HCT116 (cell line): ENCODE measurements around the gene AARS2. TPM values are rescaled to one million over a fixed set of nuclear protein-coding genes. Genes with fewer than 3 reads are reported as not detected.

Experiments used
- ATAC-seq: fragments of 200-7000 bp; cut with Tn5 transposase; 2 replicates; pipeline ENCODE4 v1.9.1; 2020; ENCODE audit warnings: mild to moderate bottlenecking, moderate library complexity
- BruUV-seq: library from RNA; stranded (reverse); fragments of 400-500 nt; replicated peaks from 2 replicates; lab custom pipeline; 2021; lab: Mats Ljungman, UMichigan
- CTCF ChIA-PET: fragments of 300-600 bp; sonication (Branson Sonifier 250); formaldehyde crosslinking; loops from one replicate; lab custom pipeline; 2021; ENCODE audit warnings: antibody characterized with exemption; lab: Charles Lee
- POLR2A ChIA-PET: fragments of 300-600, 350-600 bp; sonication (Branson Sonifier 250); formaldehyde crosslinking; loops from one replicate; lab custom pipeline; 2021; ENCODE audit warnings: antibody characterized with exemption; lab: Charles Lee
- RAD21 ChIA-PET, 2 experiments: fragments of 300-600 bp; sonication (Branson Sonifier 250); formaldehyde crosslinking; loops; one replicate each; lab custom pipeline; 2023; ENCODE audit warnings: low total read pairs in 2 of 2; ENCODE audit not compliant: uncharacterized antibody in 2 of 2, unreplicated experiment in 2 of 2, low non-redundant PET in 1 of 2; lab: Charles Lee
- DNase-seq: peaks from one replicate; pipeline ENCODE4 v3.0.0-alpha.2; 2010; ENCODE audit warnings: low read depth, low spot score
- H2AFZ ChIP-seq: fragments of 200-600 bp; shearing (Covaris generic), sonication (generic); 2 replicates; pipeline ENCODE4 v1.6.1; 2017; ENCODE audit warnings: low read depth, mixed run types, mixed read lengths, antibody characterized with exemption, low read length; ENCODE audit not compliant: poor library complexity, severe bottlenecking
- H3K27ac ChIP-seq: 2 replicates; pipeline ENCODE4 v1.5.1; 2012; ENCODE audit warnings: low read depth, low read length
- H3K27me3 ChIP-seq: fragments of 200-600 bp; sonication (generic); 2 replicates; pipeline ENCODE4 v1.6.1; 2016; ENCODE audit warnings: mixed run types, low read length, mixed read lengths; ENCODE audit not compliant: insufficient read depth
- H3K36me3 ChIP-seq, 2 experiments: fragments of 200-500 bp in 1 of 2; fragments of 200-600 bp in 1 of 2; sonication (Bioruptor generic) in 1 of 2; sonication (generic) in 1 of 2; 2 replicates each; pipeline versions ENCODE4 v1.5.1 to v1.6.1; 2014 to 2016; ENCODE audit warnings: low read length in 2 of 2, inconsistent platforms in 1 of 2, mixed read lengths in 1 of 2, mixed run types in 1 of 2; ENCODE audit not compliant: insufficient read depth in 2 of 2, control insufficient read depth in 1 of 2
- H3K4me1 ChIP-seq, 2 experiments: fragments of 200-600 bp in 1 of 2; sonication (generic) in 1 of 2; 2 replicates each; pipeline versions ENCODE4 v1.5.1 to v1.6.1; 2012 to 2017; ENCODE audit warnings: low read length in 2 of 2, inconsistent platforms in 1 of 2, mild to moderate bottlenecking in 1 of 2, mixed read lengths in 1 of 2, mixed run types in 1 of 2, moderate library complexity in 1 of 2; ENCODE audit not compliant: insufficient read depth in 2 of 2, control insufficient read depth in 1 of 2
- H3K4me2 ChIP-seq: fragments of 200-600 bp; sonication (generic); 2 replicates; pipeline ENCODE4 v1.6.1; 2017; ENCODE audit warnings: mixed run types, low read length, mixed read lengths
- H3K4me3 ChIP-seq, 2 experiments: fragments of 200-600 bp in 1 of 2; sonication (generic) in 1 of 2; replicated peaks in 1 of 2; 2 replicates each; pipeline ENCODE4 v1.5.1; 2011 to 2016; ENCODE audit warnings: low read length in 2 of 2, control low read depth in 1 of 2, low read depth in 1 of 2, mild to moderate bottlenecking in 1 of 2, mixed read lengths in 1 of 2, mixed run types in 1 of 2
- H3K79me2 ChIP-seq: fragments of 200-600 bp; sonication (generic); 2 replicates; pipeline ENCODE4 v1.6.1; 2017; ENCODE audit warnings: mild to moderate bottlenecking, mixed run types, low read length, moderate library complexity, mixed read lengths; ENCODE audit not compliant: insufficient read depth
- H3K9ac ChIP-seq: fragments of 200-600 bp; sonication (generic); 2 replicates; pipeline ENCODE4 v1.6.1; 2016; ENCODE audit warnings: low read length, mixed read lengths
- H3K9me2 ChIP-seq: fragments of 200-600 bp; sonication (generic), shearing (Covaris generic); 2 replicates; pipeline ENCODE4 v1.6.1; 2017; ENCODE audit warnings: mixed run types, mild to moderate bottlenecking, moderate library complexity; ENCODE audit not compliant: insufficient read depth
- H3K9me3 ChIP-seq, 2 experiments: fragments of 200-500 bp in 1 of 2; fragments of 200-600 bp in 1 of 2; sonication (Bioruptor generic) in 1 of 2; sonication (generic) in 1 of 2; 2 replicates each; pipeline ENCODE4 v1.6.1; 2014 to 2017; ENCODE audit warnings: low read length in 2 of 2, mixed read lengths in 2 of 2, inconsistent platforms in 1 of 2, low read depth in 1 of 2, mild to moderate bottlenecking in 1 of 2, mixed run types in 1 of 2, moderate library complexity in 1 of 2; ENCODE audit not compliant: control insufficient read depth in 1 of 2, insufficient read depth in 1 of 2
- H4K20me1 ChIP-seq: fragments of 200-600 bp; sonication (generic), shearing (Covaris generic); 2 replicates; pipeline ENCODE4 v1.6.1; 2017; ENCODE audit warnings: mixed run types, mild to moderate bottlenecking, moderate library complexity; ENCODE audit not compliant: insufficient read depth
- ELF1 ChIP-seq: IDR thresholded peaks from 2 replicates; pipeline ENCODE4 v1.6.1; 2012; ENCODE audit warnings: low read depth, borderline replicate concordance
- EZH2 ChIP-seq: fragments of 200-600 bp; sonication (generic); IDR thresholded peaks from 2 replicates; pipeline ENCODE4 v1.6.1; 2017; ENCODE audit warnings: antibody characterized with exemption, mixed run types
- POLR2AphosphoS5 ChIP-seq: IDR thresholded peaks from 2 replicates; pipeline ENCODE4 v1.6.1; 2011; ENCODE audit warnings: mild to moderate bottlenecking, low read depth, low read length, moderate library complexity
- SP1 ChIP-seq: IDR thresholded peaks from 2 replicates; pipeline ENCODE4 v1.6.1; 2012; ENCODE audit warnings: low read depth
- SRF ChIP-seq: IDR thresholded peaks from 2 replicates; pipeline ENCODE4 v1.6.1; 2012; ENCODE audit warnings: low read depth
- ZFX ChIP-seq: fragments of 450-650 bp; IDR thresholded peaks from 2 replicates; pipeline ENCODE4 v1.6.1; 2017
- intact Hi-C: fragments of 100-400 bp; cut with micrococcal nuclease; formaldehyde crosslinking; loops from 2 replicates; pipeline ENCODE4 v1.10.0; 2022
- total RNA-seq: library from RNA; stranded (reverse); gene quantifications from one replicate; pipeline ENCODE4 v1.2.1, GENCODE V29; 2021; ENCODE audit not compliant: unreplicated experiment

The AARS2 gene
- total RNA-seq, 1 experiment from 2014 or later: 14.9 TPM

DNA sequence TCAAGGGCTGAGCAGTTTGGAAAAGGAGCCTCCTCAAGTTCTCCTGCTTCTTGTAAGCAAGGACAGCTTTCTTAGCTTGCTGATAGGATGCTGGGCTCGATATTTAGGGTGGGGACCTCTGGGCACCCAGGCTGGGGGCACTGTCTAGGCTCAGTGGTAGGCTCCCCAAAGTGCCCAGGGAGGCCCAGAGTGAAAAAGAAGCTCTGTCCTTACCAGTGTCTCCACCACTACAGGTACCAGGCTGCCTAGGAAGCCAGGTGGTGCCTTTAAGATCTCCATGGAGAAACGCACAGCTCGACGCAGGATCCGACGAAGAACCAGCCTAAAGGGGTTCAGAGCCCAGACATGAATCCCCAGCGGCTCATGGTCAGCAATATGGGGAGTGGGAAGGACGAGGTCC, 6.4 kb downstream of the AARS2 start:
- H3K36me3 ChIP-seq: peaks cover 42 to 72% of the 10 kb centered on the region in 2 experiments
- H3K4me2 ChIP-seq: no peak overlapping the region
- no peaks in the 10 kb centered on the region for H3K27me3 ChIP-seq
- peaks cover 0 to 2% of the 10 kb centered on the region in 2 experiments; a peak in 2 of 4 replicates for H3K4me1 ChIP-seq
- no peak for DNase-seq
- H3K9me3 ChIP-seq: no peaks in the 10 kb centered on the region
- H3K27ac ChIP-seq: no peak overlapping the region
- H2AFZ ChIP-seq: no peak overlapping the region
- no peak for TF ChIP-seq SP1
- intact Hi-C loops: no loop called here
- no TSS peak for BruUV-seq
- no peak overlapping the region for H3K9ac ChIP-seq
- ChIA-PET RAD21 (no interaction called here), CTCF (no interaction called here), POLR2A (interaction anchor here (0.6 kb wide), 1 partner anchor 117 kb away, joined by 4 read pairs; no protein-coding TSS in a partner anchor)
- ATAC-seq: no peak
- H3K9me2 ChIP-seq: no peaks in the 10 kb centered on the region
- peaks cover 5% of the 10 kb centered on the region; the same call in 1 of the 2 replicates for H3K79me2 ChIP-seq
- no peak overlapping the region for H3K4me3 ChIP-seq
- no peaks in the 10 kb centered on the region for H4K20me1 ChIP-seq

GRCh38 chr6:44305200-44305725, 7.9 kb downstream of the AARS2 start:
- Histone ChIP-seq H3K27me3 (no peaks in the 10 kb centered on the region), H3K36me3 (peaks cover 32 to 65% of the 10 kb centered on the region in 2 experiments), H3K9me2 (no peaks in the 10 kb centered on the region), H3K4me3 (no peak overlapping the region), H2AFZ (no peak overlapping the region), H3K27ac (no peak overlapping the region), H3K4me1 (no peaks in the 10 kb centered on the region), H3K9ac (no peak overlapping the region), H3K4me2 (no peak overlapping the region), H3K9me3 (no peaks in the 10 kb centered on the region), H4K20me1 (no peaks in the 10 kb centered on the region), H3K79me2 (no peaks in the 10 kb centered on the region)
- no peak for TF ChIP-seq EZH2
- no peak for TF ChIP-seq POLR2AphosphoS5
- TF ChIP-seq SRF: no peak
- no peak for TF ChIP-seq SP1
- no peak for TF ChIP-seq ZFX
- no peak for TF ChIP-seq ELF1
- ChIA-PET RAD21 (interaction anchor here (0.8 to 1.1 kb wide), 1 partner anchor 37 kb away, joined by 3 to 4 read pairs; no protein-coding TSS in a partner anchor), CTCF (interaction anchor here (0.6 to 2.1 kb wide), 6 partner anchors 8 to 38 kb away, joined by 3 to 18 read pairs (median 6); partner anchors contain the start of gene AARS2), POLR2A (interaction anchor here (1.4 kb wide), 1 partner anchor 8 kb away, joined by 4 read pairs; the partner anchor contains the start of gene AARS2)
- intact Hi-C loops: no loop called here
- ATAC-seq: peak; percentile 9; the same call in 1 of the 2 replicates
- no TSS peak for BruUV-seq
- DNase-seq: no peak
